ENCODE data around the gene GLYATL2.

GLYATL2 gene, protein sequence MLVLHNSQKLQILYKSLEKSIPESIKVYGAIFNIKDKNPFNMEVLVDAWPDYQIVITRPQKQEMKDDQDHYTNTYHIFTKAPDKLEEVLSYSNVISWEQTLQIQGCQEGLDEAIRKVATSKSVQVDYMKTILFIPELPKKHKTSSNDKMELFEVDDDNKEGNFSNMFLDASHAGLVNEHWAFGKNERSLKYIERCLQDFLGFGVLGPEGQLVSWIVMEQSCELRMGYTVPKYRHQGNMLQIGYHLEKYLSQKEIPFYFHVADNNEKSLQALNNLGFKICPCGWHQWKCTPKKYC

DNA sequence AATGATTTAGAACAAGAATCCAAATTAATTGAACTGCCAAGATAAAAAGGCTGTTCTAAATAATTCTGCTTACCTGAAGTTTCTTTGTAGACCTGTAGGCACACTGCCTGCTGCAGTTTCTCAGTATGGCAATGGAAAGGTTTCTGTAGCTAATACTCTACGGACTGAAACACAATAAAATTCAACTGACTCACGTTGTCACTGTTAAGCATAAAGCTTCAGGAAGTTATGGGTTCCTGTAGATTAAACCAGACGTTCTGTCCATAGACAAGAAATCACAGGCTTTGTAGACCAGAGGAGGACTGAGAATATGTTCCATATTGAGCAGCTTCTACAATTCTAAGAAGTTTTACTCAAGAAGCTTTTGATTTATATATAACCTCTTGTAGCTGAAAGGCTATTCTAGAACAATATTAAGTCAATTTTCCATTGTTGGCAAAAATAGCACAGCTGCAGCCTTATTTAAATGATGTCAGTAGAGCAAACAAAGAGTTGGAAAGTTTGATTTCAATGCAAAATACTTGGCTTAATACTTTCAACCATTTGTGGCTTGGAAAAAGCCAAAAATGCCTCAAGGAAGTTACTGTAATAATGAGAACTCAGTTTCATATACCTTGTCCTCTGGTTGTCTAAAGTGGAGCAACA lies at the start of gene GLYATL2:
Gene GLYATL2, minus strand, starts transcription at position 344 of the 645 bp plus-strand sequence. CDS start 5,092 bp downstream, outside the sequence.
- no peak within 1 kb of the TSS for H3K4me3 ChIP-seq (ENCODE audit: low read depth, low read length)
- TF ChIP-seq, protein P1, sequence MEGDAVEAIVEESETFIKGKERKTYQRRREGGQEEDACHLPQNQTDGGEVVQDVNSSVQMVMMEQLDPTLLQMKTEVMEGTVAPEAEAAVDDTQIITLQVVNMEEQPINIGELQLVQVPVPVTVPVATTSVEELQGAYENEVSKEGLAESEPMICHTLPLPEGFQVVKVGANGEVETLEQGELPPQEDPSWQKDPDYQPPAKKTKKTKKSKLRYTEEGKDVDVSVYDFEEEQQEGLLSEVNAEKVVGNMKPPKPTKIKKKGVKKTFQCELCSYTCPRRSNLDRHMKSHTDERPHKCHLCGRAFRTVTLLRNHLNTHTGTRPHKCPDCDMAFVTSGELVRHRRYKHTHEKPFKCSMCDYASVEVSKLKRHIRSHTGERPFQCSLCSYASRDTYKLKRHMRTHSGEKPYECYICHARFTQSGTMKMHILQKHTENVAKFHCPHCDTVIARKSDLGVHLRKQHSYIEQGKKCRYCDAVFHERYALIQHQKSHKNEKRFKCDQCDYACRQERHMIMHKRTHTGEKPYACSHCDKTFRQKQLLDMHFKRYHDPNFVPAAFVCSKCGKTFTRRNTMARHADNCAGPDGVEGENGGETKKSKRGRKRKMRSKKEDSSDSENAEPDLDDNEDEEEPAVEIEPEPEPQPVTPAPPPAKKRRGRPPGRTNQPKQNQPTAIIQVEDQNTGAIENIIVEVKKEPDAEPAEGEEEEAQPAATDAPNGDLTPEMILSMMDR (IDR thresholded peaks at IDR 0.05; ENCODE audit: control insufficient read depth, extremely low read depth, insufficient read depth) = no peak
- DNase-seq (ENCODE audit: low read depth) = no peak

DNA sequence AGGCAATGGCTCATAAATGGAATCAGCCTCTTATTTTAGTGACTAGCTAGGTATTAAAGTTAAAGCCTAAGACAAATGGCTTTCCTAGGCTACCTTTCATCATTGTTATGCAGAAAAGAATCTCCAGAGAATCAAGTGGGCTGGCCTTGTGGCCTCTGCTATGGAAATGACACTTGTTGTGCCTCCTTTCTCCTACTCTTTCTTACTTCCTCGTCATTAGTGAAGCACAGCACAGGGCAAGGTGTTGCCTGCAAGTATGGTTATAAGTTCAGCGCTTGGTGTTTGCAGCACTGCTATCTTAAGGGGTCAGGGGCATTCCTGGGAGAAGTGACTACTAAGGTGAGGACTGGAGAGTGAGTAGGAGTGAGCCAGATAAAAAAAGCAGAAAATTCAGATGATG lies 49.4 kb upstream of the GLYATL2 start:
- H3K4me3 ChIP-seq (ENCODE audit: low read depth, low read length) = no peak overlapping the region
- no peak for DNase-seq (ENCODE audit: low read depth)
- TF ChIP-seq, protein P1 (IDR thresholded peaks at IDR 0.05; ENCODE audit: control insufficient read depth, extremely low read depth, insufficient read depth) = no peak

DNA sequence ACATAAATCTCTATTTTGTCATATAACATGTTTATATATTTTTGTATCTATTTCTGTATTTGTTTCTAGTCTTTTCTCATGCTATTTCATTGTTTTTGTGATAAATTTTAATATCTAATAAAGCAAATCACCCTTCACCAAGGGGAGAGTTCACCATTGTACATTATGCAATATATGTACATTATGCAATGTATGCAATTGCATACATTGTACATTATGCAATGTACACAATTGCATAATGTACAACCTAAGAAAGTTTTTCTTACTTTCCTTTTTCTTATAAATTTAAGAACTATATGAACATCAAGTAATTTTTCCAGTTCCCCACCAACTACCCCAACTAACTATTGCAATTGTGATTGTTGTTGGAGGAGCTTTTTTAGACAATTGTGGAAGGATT lies 44.1 kb upstream of the GLYATL2 start:
- DNase-seq (ENCODE audit: low read depth) = no peak
- TF ChIP-seq, protein P1 (IDR thresholded peaks at IDR 0.05; ENCODE audit: control insufficient read depth, extremely low read depth, insufficient read depth) = no peak
- H3K4me3 ChIP-seq (ENCODE audit: low read depth, low read length) = no peak overlapping the region

DNA sequence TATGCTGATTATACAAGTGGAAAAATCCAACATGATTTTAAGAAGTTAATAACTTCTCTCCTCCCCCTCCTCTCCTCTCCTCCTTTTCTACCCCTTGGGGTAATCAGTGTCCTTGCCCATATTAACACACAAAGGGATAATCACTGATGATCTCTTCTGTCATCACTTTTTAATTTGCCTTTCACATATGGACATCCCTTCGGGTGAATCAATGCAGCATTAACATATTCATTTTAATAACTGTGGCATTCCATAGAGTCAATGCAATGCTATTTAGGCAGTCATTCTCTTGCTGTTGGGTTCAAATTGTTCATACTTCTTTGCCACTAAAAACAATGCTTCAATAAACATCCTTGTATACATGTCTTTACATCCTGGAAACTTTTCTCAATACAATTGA lies 42.9 kb upstream of the GLYATL2 start:
- no peak for DNase-seq (ENCODE audit: low read depth)
- TF ChIP-seq, protein P1 (IDR thresholded peaks at IDR 0.05; ENCODE audit: control insufficient read depth, extremely low read depth, insufficient read depth) = no peak
- H3K4me3 ChIP-seq (ENCODE audit: low read depth, low read length) = no peak overlapping the region

DNA sequence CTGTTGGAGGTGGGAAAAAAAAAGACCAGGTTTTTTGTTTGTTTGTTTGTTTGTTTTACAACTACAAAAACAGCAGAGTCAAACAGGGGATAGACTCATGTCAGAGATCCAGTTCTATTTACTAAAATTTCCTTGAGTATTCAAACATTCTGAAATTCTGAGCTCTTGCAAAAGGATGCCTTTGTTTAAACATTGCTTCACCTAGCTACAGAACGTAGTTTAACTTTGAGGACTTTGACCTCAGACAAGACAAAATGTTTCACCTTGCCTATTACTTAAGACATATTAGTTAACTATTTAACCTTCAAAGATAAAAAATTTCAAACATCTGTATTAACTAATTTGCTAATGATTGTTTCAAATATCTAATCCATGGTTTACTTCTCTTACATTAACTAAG lies 36.1 kb upstream of the GLYATL2 start:
- TF ChIP-seq, protein P1 (IDR thresholded peaks at IDR 0.05; ENCODE audit: control insufficient read depth, extremely low read depth, insufficient read depth) = no peak
- DNase-seq (ENCODE audit: low read depth) = no peak
- H3K4me3 ChIP-seq (ENCODE audit: low read depth, low read length) = no peak overlapping the region

DNA sequence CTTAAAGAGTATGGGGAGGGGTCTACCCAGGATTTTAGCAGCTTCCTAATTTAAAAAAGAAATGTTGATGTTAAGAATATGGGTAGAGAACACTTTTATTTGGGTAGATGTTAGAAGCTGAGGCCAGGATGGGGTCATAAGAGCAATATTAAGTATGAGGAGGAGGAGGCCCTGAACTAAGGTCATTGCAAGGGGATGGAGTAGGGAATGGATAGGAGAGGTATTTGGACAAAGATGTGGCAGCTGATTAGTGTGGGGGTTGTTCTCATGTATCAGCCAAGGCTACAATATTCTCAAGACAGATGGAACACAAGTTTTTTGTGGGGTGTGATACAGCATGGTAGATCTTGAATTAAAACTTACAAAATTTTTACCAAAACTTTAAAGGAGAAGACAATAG lies 35.7 kb upstream of the GLYATL2 start:
- DNase-seq (ENCODE audit: low read depth) = no peak
- H3K4me3 ChIP-seq (ENCODE audit: low read depth, low read length) = no peak overlapping the region
- TF ChIP-seq, protein P1 (IDR thresholded peaks at IDR 0.05; ENCODE audit: control insufficient read depth, extremely low read depth, insufficient read depth) = no peak
